H1 (cell line): ENCODE measurements around the gene PNLIP. TPM values are rescaled to one million over a fixed set of nuclear protein-coding genes. Genes with fewer than 3 reads are reported as not detected.
A peak's percentile ranks its signal among the peaks of the same experiment; 100 is the strongest.

ENCODE experiments used
- CHD1 ChIP-seq: IDR thresholded peaks from 2 replicates; pipeline ENCODE4 v1.6.1; 2012; ENCODE audit warnings: low read depth, low read length, improper control_type of control experiment
- E2F6 ChIP-seq: IDR thresholded peaks from 2 replicates; pipeline ENCODE4 v1.6.1; 2012; ENCODE audit warnings: inconsistent platforms
- RFX5 ChIP-seq: IDR thresholded peaks from 2 replicates; pipeline ENCODE4 v1.6.1; 2011; ENCODE audit warnings: low read depth, low read length, improper control_type of control experiment, borderline replicate concordance
- SAP30 ChIP-seq: fragments of 300-600 bp; sonication (generic); IDR thresholded peaks from 2 replicates; pipeline ENCODE4 v1.7.1; 2012; ENCODE audit warnings: low read length, moderate library complexity, mild to moderate bottlenecking, inconsistent platforms; ENCODE audit not compliant: insufficient read depth, insufficient replicate concordance
- polyA plus RNA-seq, 7 experiments: library from polyadenylated mRNA; depleted of rRNA in 3 of 7; stranded (reverse) in 5 of 7; unstranded in 2 of 7; fragments of >200 nt in 5 of 7; fragments of 200-250 nt in 2 of 7; gene quantifications; 1 replicate in 5 of 7; 2 replicates in 1 of 7; 4 replicates in 1 of 7; pipeline versions ENCODE4 v1.2.1 to v1.2.3, GENCODE V29; 2011 to 2013; ENCODE audit warnings: missing spikeins in 2 of 7, mixed read lengths in 2 of 7
- total RNA-seq: library from RNA; stranded (reverse); fragmentation: NEBNext Ultra II Directional; extraction: Animal tissue kit (Norgen Biotek cat#: 25700); gene quantifications from 2 replicates; pipeline ENCODE4 v1.2.1, GENCODE V29; 2021
- TF ChIP-seq, protein P1 (sequence below): fragments of 300-600 bp; sonication (generic); IDR thresholded peaks from 2 replicates; pipeline ENCODE4 v1.7.1; 2012; ENCODE audit warnings: low read length, moderate library complexity, mild to moderate bottlenecking, inconsistent platforms; ENCODE audit not compliant: insufficient replicate concordance

PNLIP gene
- total and polyA plus RNA-seq, 2 of the 8 experiments (the other 6 are each of a cell fraction or from before 2014, with no cell fraction given): not detected

DNA sequence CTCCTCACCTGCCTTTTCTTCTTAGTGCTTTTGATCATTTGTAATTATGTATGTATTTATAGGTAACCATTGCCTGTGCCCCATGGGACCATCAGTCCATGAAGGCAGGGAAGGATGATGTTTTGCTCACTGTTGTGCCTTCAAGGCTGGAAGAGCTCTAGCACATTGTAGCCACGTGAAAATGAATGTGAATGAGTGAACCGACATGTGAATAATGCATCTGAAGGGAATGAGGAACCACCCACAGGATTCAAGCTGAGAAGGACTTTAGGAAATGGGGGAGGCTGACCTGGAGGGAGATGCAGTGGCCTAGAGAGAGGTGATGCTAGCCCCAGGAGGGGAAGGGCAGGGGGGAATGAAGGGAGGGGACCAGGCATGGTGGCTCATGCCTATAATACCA lies 69.1 kb downstream of the PNLIP start (continued):
- TF ChIP-seq, protein P1, sequence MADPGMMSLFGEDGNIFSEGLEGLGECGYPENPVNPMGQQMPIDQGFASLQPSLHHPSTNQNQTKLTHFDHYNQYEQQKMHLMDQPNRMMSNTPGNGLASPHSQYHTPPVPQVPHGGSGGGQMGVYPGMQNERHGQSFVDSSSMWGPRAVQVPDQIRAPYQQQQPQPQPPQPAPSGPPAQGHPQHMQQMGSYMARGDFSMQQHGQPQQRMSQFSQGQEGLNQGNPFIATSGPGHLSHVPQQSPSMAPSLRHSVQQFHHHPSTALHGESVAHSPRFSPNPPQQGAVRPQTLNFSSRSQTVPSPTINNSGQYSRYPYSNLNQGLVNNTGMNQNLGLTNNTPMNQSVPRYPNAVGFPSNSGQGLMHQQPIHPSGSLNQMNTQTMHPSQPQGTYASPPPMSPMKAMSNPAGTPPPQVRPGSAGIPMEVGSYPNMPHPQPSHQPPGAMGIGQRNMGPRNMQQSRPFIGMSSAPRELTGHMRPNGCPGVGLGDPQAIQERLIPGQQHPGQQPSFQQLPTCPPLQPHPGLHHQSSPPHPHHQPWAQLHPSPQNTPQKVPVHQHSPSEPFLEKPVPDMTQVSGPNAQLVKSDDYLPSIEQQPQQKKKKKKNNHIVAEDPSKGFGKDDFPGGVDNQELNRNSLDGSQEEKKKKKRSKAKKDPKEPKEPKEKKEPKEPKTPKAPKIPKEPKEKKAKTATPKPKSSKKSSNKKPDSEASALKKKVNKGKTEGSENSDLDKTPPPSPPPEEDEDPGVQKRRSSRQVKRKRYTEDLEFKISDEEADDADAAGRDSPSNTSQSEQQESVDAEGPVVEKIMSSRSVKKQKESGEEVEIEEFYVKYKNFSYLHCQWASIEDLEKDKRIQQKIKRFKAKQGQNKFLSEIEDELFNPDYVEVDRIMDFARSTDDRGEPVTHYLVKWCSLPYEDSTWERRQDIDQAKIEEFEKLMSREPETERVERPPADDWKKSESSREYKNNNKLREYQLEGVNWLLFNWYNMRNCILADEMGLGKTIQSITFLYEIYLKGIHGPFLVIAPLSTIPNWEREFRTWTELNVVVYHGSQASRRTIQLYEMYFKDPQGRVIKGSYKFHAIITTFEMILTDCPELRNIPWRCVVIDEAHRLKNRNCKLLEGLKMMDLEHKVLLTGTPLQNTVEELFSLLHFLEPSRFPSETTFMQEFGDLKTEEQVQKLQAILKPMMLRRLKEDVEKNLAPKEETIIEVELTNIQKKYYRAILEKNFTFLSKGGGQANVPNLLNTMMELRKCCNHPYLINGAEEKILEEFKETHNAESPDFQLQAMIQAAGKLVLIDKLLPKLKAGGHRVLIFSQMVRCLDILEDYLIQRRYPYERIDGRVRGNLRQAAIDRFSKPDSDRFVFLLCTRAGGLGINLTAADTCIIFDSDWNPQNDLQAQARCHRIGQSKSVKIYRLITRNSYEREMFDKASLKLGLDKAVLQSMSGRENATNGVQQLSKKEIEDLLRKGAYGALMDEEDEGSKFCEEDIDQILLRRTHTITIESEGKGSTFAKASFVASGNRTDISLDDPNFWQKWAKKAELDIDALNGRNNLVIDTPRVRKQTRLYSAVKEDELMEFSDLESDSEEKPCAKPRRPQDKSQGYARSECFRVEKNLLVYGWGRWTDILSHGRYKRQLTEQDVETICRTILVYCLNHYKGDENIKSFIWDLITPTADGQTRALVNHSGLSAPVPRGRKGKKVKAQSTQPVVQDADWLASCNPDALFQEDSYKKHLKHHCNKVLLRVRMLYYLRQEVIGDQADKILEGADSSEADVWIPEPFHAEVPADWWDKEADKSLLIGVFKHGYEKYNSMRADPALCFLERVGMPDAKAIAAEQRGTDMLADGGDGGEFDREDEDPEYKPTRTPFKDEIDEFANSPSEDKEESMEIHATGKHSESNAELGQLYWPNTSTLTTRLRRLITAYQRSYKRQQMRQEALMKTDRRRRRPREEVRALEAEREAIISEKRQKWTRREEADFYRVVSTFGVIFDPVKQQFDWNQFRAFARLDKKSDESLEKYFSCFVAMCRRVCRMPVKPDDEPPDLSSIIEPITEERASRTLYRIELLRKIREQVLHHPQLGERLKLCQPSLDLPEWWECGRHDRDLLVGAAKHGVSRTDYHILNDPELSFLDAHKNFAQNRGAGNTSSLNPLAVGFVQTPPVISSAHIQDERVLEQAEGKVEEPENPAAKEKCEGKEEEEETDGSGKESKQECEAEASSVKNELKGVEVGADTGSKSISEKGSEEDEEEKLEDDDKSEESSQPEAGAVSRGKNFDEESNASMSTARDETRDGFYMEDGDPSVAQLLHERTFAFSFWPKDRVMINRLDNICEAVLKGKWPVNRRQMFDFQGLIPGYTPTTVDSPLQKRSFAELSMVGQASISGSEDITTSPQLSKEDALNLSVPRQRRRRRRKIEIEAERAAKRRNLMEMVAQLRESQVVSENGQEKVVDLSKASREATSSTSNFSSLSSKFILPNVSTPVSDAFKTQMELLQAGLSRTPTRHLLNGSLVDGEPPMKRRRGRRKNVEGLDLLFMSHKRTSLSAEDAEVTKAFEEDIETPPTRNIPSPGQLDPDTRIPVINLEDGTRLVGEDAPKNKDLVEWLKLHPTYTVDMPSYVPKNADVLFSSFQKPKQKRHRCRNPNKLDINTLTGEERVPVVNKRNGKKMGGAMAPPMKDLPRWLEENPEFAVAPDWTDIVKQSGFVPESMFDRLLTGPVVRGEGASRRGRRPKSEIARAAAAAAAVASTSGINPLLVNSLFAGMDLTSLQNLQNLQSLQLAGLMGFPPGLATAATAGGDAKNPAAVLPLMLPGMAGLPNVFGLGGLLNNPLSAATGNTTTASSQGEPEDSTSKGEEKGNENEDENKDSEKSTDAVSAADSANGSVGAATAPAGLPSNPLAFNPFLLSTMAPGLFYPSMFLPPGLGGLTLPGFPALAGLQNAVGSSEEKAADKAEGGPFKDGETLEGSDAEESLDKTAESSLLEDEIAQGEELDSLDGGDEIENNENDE: no peak
- TF ChIP-seq CHD1 (no peak), E2F6 (0 out of 2 replicates have a peak, but pooled peaks have one; percentile 19), RFX5 (no peak), SAP30 (no peak)
